Gastrocnemius medialis (tissue), 4 donors: ENCODE data around the gene PLA2G1B. TPM values are rescaled to one million over a fixed set of nuclear protein-coding genes. Genes with fewer than 3 reads are reported as not detected.
A peak's percentile ranks its signal among the peaks of the same experiment; 100 is the strongest.

ENCODE experiments used
- ATAC-seq, 2 donors: fragments of 150-250 bp; one replicate each; pipeline ENCODE4 v1.9.1; 2016
- DNase-seq, 2 donors: peaks; one replicate each; pipeline ENCODE4 v3.0.0-alpha.2; 2019
- H3K27ac ChIP-seq, 4 donors: fragments of 200-600 bp; sonication (generic); 1 replicate in 1 of 4; 2 replicates in 3 of 4; pipeline ENCODE4 v1.5.1; 2016 to 2018; ENCODE audit warnings: mild to moderate bottlenecking in 2 of 4, moderate library complexity in 1 of 4
- H3K27me3 ChIP-seq, 3 donors: fragments of 200-600 bp; sonication (generic) in 2 of 3; 1 replicate in 1 of 3; 2 replicates in 2 of 3; pipeline versions ENCODE4 v1.5.1 to v1.6.0; 2016 to 2019; ENCODE audit warnings: mild to moderate bottlenecking in 1 of 3, moderate library complexity in 1 of 3
- H3K36me3 ChIP-seq, 2 donors: fragments of 200-600 bp; sonication (generic) in 1 of 2; one replicate each; pipeline ENCODE4 v1.5.1; 2017 to 2018
- H3K4me1 ChIP-seq, 2 donors: fragments of 200-600 bp; sonication (generic) in 1 of 2; one replicate each; pipeline ENCODE4 v1.5.1; 2016 to 2017; ENCODE audit warnings: mild to moderate bottlenecking in 2 of 2
- H3K4me3 ChIP-seq, 4 donors: fragments of 200-600 bp; sonication (generic) in 3 of 4; 1 replicate in 1 of 4; 2 replicates in 3 of 4; pipeline ENCODE4 v1.5.1; 2016 to 2019; ENCODE audit warnings: mild to moderate bottlenecking in 2 of 4
- H3K9me3 ChIP-seq, 3 donors: fragments of 200-600 bp; sonication (generic) in 2 of 3; 1 replicate in 1 of 3; 2 replicates in 2 of 3; pipeline ENCODE4 v1.5.1; 2016 to 2019
- CTCF ChIP-seq, 5 experiments: fragments of 450-650 bp in 3 of 5; fragments of 200-600 bp in 2 of 5; sonication (generic) in 2 of 5; IDR thresholded peaks in 4 of 5; conservative IDR thresholded peaks in 1 of 5; 1 replicate in 4 of 5; 2 replicates in 1 of 5; pipeline ENCODE4 v1.5.1; 2016 to 2019; ENCODE audit warnings: antibody characterized with exemption in 5 of 5, mild to moderate bottlenecking in 3 of 5, moderate library complexity in 3 of 5
- POLR2A ChIP-seq, 2 donors: fragments of 450-650 bp; IDR thresholded peaks; one replicate each; pipeline ENCODE4 v1.6.1; 2017; ENCODE audit warnings: antibody characterized with exemption in 2 of 2, mild to moderate bottlenecking in 2 of 2, moderate library complexity in 2 of 2
- in situ Hi-C, 4 donors: fragments of 200-750 bp; cut with MboI; loops; one replicate each; pipeline versions ENCODE4 v1.15.0 to v1.8.0; 2017; ENCODE audit warnings: low sequenced_read_pairs in 4 of 4
- intact Hi-C: fragments of 100-400 bp; cut with DNase I; formaldehyde crosslinking; loops from one replicate; pipeline ENCODE4 v1.15.1; 2023; ENCODE audit warnings: low total_unique reads
- total RNA-seq, 4 donors: library from RNA; depleted of rRNA; stranded (reverse); fragments of >200 nt; gene quantifications; one replicate each; pipeline versions ENCODE4 v1.1.0 to v1.2.3, GENCODE V29; 2016

PLA2G1B gene
- total RNA-seq, 4 donors from 2014 or later, result not detected

GRCh38 chr12:120292661-120293531 lies 34.7 kb downstream of the PLA2G1B start, which contains the start of gene RNU4-1:
Gene RNU4-1, minus strand, starts transcription at chr12:120293237.
- Histone ChIP-seq H3K27me3 (no peaks in the 10 kb centered on the region), H3K4me1 (peaks cover 0 to 5% of the 10 kb centered on the region in 2 donors), H3K27ac (peak within 1 kb of the TSS; percentile 92 to 97 (median 96)), H3K4me3 (peak within 1 kb of the TSS; percentile 55 to 84 (median 78)), H3K36me3 (no peaks in the 10 kb centered on the region), H3K9me3 (no peaks in the 10 kb centered on the region)
- TF ChIP-seq CTCF (IDR thresholded peaks at IDR 0.05 in 4 of 5, conservative IDR thresholded peaks at IDR 0.05 in 1 of 5) (no peak), POLR2A (IDR thresholded peaks at IDR 0.05) (peak; percentile 85 to 86)
- intact Hi-C loops (loop anchor here (1.0 to 10.0 kb wide), 6 partner anchors 24 to 1334 kb away; partner anchors contain the start of genes ORAI1, PXN, RAB35 and RPLP0), in situ Hi-C loops (no loop called here)
- peak; percentile 62 to 72 for DNase-seq
- ATAC-seq, result peak; percentile 38 to 42

DNA sequence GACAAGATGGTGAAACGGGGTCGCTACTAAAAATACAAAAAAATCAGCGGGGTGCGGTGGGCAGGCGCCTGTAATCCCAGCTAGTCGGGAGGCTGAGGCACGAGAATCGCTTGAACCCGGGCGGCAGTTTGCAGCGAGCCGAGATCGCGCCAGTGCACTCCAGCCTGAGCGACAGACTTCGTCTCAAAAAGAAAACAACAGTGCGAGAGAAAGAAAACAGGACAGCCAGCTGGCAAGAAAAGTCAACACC lies 35.2 kb downstream of the PLA2G1B start:
- no peaks in the 10 kb centered on the region for H3K9me3 ChIP-seq
- H3K36me3 ChIP-seq, result no peaks in the 10 kb centered on the region
- peaks cover 0 to 5% of the 10 kb centered on the region in 2 donors for H3K4me1 ChIP-seq
- no peaks in the 10 kb centered on the region for H3K27me3 ChIP-seq
- no peak for TF ChIP-seq POLR2A (IDR thresholded peaks at IDR 0.05)
- no peak for TF ChIP-seq CTCF (IDR thresholded peaks at IDR 0.05 in 4 of 5, conservative IDR thresholded peaks at IDR 0.05 in 1 of 5)
- H3K27ac ChIP-seq, result peak overlapping the region; percentile 92 to 97 (median 96)
- H3K4me3 ChIP-seq, result peak overlapping the region; percentile 55 to 84 (median 78)
- in situ Hi-C loops, result no loop called here
- intact Hi-C loops, result loop anchor here (2.0 to 10.0 kb wide), 5 partner anchors 28 to 1335 kb away; partner anchors contain the start of genes ORAI1, PXN, RAB35 and RPLP0
- DNase-seq (no peak), ATAC-seq (peak; percentile 4 to 6)

- DNase-seq, result peak in 1 of 2 donors; percentile 41
- peak in 1 of 2 donors; percentile 5 for ATAC-seq
- no peaks in the 10 kb centered on the region for H3K36me3 ChIP-seq
- in situ Hi-C loops (no loop called here), intact Hi-C loops (loop anchor here (1.0 to 10.0 kb wide), 4 partner anchors 60 to 1337 kb away; partner anchors contain the start of genes ORAI1, RAB35 and SPPL3)
- no peaks in the 10 kb centered on the region for H3K9me3 ChIP-seq
- TF ChIP-seq POLR2A (IDR thresholded peaks at IDR 0.05) (no peak), CTCF (IDR thresholded peaks at IDR 0.05 in 4 of 5, conservative IDR thresholded peaks at IDR 0.05 in 1 of 5) (no peak)
- no peaks in the 10 kb centered on the region for H3K27me3 ChIP-seq
- H3K27ac ChIP-seq, result peak overlapping the region; percentile 92 to 97 (median 96)
- peaks cover 0 to 5% of the 10 kb centered on the region in 2 donors for H3K4me1 ChIP-seq
- peak overlapping the region; percentile 30 to 84 (median 66) for H3K4me3 ChIP-seq
Observed at GRCh38 chr12:120290609-120291305, 36.8 kb downstream of the PLA2G1B start.

GRCh38 chr12:120287491-120287890 lies 40.1 kb downstream of the PLA2G1B start:
- ATAC-seq, result no peak
- Histone ChIP-seq H3K9me3 (no peaks in the 10 kb centered on the region), H3K4me1 (no peaks in the 10 kb centered on the region), H3K36me3 (no peaks in the 10 kb centered on the region), H3K27me3 (no peaks in the 10 kb centered on the region), H3K4me3 (no peak overlapping the region), H3K27ac (no peak overlapping the region)
- intact Hi-C loops (no loop called here), in situ Hi-C loops (no loop called here)
- no peak for TF ChIP-seq CTCF (IDR thresholded peaks at IDR 0.05 in 4 of 5, conservative IDR thresholded peaks at IDR 0.05 in 1 of 5)
- TF ChIP-seq POLR2A (IDR thresholded peaks at IDR 0.05), result no peak
- DNase-seq, result no peak
